Mesenteric fat pad (tissue), 1 donor: ENCODE results near the gene TOLLIP. TPM values are rescaled to one million over a fixed set of nuclear protein-coding genes. Genes with fewer than 3 reads are reported as not detected.

Experiments used
- DNase-seq: peaks from one replicate; pipeline ENCODE4 v3.0.0-alpha.2; 2020; ENCODE audit warnings: low spot score
- total RNA-seq: library from RNA; stranded (reverse); fragmentation: NEBNext Ultra II Directional; extraction: Animal tissue kit (Norgen Biotek cat#: 25700); gene quantifications from one replicate; pipeline ENCODE4 v1.2.1, GENCODE V29; 2021
- donor health status: DM: yes; HTN: yes; CAD: no.

Gene TOLLIP
- total RNA-seq, 1 donor from 2014 or later: 63.6 TPM

DNA sequence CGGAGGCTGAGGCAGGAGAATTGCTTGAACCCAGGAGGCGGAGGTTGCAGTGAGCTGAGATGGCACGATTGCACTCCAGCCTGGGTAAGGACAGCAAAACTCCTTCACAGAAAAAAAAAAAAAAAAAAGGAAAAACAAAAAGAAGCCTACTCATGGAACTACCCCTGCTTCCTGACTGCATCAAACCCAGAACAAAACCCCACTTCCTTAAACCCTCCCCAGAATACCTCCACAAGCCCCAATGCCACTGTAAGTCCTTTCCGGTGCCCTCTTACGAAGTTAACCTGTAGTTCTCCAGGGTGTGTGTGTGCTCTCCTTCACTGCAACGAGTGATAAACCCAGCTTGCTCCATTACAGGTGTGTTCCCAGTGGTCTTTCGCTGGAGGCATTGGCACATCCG lies 8.6 kb upstream of the TOLLIP start:
- no peak for DNase-seq

DNA sequence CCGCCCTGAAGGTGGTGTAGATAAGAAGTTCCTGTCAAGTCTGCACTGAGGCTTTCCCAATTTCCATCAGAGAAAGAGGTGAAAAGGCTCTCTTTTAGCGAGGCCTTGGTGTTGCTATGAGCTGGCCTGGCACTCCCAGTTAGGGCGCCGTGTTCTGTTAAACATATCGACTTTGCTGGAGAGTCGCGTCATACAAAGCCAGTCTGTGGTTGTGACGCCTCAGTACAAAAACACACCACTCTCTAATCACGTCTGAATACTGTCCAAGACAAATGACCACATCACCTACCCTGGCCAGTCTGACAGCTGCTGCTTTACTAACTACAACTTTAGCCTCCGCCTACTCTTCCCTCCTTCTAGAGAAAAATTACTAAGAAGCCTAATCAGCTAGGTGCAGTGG lies 8.0 kb upstream of the TOLLIP start:
- no peak for DNase-seq

DNA sequence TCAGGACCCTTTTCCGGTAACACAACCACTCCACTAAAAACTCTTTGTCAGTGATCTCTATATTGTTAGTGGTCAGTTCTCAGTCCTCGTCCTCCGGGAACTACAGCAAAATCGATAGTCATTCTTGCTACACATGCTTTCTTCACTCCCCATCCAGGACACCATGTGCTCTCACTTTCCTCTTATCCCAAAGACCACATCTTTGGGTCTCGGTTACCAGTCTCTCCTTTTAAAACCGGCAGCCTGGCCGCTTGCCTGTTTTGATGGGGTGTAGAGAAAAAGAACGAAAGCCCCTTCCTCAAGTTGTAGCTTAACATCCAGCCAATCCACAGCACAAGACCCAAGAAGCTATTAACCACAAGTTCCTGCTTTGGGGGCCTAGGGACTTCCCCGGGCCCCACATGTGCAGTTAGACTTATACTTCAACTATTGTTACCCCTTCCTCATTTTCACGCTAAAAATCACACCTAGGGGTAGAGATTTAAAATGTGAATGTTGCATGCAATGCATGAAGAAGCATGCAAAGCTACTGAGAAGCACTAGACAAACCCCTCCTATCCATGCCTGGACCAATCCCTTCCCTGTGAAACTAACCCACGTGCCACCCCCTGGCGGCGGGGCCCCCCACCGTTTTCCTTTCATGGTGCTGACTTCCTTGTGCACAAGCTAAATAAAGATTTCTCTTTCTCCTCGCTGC lies 1.5 kb upstream of the TOLLIP start:
- no peak for DNase-seq

DNA sequence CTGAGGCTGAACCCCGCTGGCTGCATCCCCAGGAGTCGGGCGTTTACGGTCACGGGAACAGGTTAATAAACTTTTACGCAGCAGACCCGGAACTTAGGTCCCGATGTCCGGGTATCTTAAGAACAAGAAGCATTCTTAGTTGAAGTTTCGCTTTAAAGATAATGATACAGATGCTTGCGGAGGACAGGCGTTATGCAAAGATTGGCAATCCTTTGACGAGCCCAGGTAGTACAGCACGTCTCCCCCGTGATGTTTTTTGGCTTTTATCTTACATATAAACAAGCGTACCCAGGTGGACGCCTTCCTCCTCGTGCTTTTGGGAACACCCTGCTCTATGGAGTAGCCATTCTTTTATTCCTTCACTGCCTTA lies 871 bp upstream of the TOLLIP start:
- DNase-seq: no peak

DNA sequence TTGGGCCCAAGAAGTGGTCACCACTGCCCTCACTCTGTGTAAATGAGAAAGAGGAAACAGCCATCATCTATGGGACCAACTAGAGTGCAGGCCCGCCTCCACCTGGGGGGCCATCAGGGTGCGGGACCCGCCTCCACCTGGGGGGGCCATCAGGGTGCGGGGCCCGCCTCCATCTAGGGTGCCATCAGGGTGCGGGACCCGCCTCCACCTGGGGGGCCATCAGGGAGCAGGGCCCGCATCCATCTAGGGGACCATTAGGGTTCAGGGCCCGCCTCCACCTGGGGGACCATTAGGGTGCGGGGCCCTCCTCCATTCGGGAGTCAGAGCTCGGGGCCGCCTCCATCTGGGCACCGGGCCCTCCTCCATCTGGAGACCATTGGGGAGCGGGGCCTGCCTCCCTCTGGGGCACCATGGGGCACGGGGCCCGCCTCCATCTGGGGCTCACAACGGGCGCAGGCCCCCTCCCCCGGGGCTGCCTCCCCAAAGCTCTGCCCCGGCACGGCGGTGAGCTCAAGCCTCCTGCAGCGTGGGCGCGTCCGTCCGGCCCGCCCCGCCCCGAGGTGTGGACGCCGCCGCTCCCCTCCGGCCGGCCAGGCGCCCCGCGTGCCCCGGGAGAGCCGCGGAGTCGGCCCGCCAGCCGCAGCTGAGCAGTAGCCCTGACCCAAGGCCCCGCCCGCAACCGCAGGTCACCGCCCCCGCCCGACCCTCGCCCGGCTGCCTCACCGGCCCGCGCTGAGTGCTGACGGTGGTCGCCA lies 512 bp downstream of the TOLLIP start:
- DNase-seq: no peak

DNA sequence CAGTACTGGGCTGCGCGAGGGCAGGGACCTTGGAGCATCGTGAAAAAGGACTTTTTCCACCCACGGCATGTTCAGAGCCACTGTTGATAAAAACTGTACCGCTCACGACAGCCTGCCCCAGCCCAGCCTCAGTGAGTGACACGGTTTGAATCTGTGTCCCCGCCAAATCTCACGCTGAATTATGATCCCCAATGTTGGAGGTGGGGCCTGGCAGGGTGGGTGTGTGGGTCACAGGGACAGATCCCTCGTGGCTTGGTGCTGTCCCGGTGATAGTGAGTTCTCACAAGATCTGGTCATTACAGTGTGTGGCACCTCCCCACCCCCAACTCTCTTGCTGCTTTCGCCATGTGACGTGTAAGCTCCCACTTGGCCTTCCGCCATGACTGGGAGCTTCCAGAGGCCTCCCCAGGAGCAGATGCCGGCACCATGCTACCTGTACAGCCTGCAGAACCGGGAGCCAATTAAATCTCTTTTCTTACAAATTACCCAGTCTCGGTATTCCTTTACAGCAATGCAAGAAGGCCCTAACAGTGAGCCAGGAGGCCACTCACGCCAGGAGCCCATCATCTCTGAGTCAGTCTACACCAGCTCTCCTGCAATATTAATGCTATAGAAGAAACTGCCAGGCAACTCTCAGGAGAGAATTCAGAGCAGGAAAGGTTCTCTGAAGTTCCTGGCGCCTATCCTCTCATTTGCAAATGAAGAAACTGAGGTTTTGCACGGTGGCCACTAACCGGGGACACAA lies 1.3 kb downstream of the TOLLIP start:
- no peak for DNase-seq

DNA sequence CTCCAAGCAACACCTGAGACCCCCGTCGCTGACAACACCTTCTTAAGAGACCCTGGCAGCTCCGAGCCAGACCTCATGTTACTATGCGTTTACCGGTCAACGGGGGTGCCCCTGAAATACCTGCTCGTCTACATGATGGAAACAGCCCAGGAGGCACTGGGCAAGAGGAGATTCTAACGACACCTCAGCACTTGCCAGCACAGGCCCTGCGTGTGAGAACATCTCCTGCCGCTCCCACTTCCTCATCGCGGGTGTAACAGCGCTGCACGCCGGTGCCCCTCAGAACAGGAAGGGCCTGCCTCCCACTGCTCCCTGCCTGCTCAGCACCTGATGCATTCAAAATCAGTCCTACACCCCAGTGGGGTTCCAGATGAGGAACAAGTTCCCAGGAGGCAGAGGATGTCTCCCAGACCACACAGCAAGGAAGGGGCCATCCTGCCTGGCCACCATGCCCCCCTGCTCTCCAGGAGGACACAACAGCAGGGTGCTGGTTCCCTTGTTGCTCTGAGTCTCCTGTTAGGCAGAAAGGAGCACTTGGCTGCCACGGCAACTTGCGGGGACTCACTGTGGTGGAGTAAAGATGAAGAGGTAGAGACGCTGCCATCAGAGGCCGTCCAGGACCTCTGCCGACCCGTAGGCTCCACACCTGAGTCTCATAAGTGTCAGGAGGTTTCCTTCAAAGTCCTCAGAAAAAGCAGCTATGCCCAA lies 2.1 kb downstream of the TOLLIP start:
- DNase-seq: no peak

DNA sequence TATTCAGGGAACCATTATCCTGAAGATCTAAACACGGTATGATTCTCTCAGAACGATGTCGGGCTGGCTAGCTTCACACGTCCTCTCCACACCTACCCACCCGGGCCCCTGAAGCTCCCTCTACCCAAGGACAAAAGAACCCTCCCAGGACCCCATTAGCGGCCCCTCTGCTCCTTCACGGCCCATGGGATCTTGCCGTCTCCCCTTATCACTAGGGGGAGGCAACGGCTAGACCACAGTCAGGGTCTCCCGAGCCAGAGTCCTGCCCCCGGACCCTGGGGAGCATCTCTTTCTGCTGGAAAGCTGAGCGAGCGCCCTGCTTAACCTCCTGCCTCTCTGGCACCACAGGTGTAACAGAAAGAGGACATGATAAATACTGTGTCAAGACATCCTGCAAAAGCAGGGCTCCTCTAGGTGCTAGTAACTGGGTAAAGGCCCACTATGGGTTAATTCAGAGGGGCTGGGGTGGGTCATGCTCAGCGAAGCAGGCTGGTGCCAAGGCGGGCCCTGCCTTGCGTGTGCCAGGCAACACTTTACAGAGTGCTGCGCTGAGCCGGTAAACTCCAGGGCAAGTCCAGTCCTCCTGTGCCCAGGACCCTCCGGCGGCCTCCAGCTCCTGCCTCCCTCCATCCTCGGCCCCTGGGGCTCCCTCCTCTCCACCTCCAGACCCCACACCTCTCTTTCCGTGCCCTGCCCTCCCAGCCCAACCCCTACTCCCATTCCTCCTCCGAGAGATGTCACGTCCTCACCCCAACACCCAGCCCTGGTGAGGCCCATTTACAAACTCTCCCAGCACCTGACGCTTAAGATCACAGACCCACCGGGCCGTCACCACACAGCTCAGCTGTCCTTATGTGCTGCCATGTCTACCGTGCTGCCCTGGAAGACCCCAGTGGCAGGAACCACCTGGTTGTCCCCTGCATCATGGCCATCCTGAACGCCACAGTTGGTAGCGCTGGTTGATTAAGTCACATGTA lies 3.0 kb downstream of the TOLLIP start:
- DNase-seq: peak; percentile 64

DNA sequence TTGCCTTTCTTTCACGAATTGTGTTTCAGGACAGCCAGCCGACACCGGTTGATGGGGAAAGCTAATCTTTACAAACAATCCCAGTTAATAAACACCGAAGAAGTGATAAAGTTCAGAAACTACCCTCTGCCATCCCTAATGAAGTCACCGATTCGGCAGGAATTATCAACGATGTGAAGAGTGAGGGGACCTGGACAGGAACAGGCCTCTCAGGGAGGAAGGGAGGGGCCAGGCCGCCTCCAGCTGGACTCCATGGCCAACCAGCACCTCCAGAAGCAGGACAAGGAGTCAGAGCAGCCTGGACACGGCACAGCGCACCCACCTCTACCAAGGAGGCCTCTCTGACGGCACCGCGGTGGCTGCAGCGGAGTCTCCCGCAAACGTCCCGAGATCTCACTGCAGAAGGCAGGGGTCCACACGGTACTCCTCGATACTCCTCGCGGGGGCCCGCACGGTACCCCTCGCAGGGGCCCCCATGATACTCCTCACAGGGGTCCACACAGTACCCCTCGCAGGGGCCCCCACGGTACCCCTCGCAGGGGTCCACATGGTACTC lies 3.9 kb downstream of the TOLLIP start:
- DNase-seq: peak; percentile 82

DNA sequence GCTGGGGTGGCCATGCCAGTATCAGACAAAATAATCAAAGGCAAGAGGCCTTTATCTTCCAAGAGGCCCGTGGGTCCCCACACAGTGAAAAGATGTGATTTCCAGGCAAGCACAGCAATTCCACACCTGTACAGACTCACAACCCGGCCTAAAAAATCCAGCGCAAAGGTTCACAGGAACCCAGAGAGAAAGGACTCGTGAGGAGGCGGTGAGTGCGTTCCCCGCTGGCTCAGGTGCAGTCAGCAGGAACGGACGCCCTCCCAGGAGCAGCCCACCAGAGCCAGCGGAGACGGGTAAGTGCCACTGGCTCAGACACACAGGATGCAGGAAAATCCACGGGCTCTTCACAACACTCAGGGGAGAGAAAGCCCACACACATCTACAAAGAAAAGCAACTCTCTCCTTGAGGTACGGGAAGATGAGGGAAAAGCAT lies 4.4 kb downstream of the TOLLIP start:
- peak; percentile 72 for DNase-seq

DNA sequence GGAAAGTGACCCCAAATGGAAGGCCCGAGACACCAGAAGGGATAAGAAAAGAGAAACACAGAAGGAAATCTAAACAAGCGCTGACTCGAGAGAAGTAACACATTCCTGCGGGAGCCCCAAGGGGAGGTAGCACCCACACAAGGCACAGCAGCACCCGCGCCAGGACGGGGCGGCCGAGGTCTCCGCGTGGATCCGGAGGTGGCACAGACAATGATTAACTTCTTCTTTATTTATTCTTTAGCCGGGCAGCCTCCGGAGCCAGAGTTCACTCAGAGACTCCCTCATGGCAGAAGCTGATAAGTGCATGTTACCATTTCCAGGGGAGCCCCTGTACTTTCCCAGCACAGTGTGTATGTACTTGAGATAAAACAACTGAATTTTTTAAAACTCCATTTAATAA lies 5.1 kb downstream of the TOLLIP start:
- peak; percentile 88 for DNase-seq

DNA sequence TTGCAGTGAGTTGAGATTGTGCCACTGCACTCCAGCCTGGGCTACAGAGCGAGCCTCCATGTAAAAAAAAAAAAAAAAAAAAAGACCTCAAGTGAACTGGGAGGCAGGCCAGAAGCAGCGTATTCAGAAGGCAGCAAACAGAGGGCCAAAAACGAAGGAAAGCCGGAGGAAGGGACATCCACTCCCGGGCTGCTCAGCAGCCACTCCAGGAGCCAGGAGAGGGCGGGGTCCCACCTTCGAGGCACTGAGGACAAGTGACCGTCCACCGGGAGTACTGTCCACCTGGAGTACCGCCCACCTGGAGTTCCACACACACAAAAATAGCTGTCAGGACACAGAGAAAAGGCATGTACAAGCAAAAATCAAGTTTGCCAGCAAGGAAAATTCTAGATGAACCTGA lies 5.5 kb downstream of the TOLLIP start:
- DNase-seq: no peak

DNA sequence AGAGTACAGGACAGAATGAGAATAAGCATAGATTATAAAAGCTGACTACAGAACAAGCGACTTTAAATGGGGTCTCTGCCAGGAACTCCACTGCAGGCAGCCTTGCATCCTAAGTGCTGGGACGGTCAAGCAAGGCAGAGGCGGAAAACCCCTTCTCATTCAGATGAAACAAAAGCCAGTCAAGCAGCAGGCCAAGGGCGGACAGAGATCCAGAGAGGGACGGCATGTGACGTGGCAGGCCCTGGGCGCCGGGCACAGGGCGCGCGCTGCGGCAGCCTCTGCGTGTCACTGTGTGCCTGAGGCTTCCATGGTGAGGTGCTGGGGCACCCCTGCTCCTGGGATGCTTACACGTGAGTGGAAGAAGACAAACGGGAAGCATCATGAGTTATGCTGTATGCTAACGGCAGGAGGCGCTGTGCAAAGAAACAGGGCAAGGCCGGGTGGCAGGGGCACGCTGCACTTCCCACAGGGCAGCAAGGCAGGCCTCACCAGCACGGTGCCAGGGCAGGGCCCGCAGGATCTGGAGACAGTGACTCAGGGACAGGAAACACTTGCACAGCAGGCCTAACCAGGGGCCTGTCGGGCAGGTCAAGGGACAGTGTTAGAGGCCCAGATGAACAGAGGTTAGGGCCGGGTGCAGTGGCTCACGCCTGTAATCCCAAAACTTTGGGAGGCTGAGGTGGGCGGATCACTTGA lies 6.2 kb downstream of the TOLLIP start:
- peak; percentile 69 for DNase-seq

DNA sequence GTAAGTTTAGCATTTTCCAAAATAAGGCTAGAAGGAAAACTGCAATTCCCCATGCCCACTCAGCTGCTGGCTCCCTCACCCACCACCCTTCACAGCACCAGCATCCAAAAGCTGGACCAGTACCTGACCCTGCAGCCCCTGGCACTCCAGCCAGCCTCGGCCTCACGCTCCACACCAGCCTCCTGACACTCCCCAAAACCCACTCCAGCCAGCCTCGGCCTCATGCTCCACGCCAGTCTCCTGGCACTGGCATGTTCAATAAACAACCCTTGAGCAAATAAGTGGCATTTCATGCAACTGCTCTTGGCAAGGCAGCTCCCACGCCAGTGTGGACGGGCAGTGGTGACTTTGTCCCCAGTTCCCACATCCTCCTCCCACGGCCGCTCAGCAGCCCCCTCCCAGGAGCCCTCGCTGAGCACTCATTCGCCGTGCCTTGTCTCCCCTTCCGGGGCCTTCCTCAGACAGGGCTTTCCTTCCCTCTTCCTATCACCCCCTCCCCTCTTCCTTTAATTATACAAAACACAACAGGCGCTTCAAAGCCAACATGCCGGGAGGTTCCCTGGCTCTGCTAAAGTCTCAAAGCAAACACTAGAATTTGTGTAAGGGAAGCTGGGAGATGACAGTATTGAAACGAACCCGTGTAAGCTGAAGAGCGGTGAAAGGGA lies 6.8 kb downstream of the TOLLIP start:
- peak; percentile 69 for DNase-seq

DNA sequence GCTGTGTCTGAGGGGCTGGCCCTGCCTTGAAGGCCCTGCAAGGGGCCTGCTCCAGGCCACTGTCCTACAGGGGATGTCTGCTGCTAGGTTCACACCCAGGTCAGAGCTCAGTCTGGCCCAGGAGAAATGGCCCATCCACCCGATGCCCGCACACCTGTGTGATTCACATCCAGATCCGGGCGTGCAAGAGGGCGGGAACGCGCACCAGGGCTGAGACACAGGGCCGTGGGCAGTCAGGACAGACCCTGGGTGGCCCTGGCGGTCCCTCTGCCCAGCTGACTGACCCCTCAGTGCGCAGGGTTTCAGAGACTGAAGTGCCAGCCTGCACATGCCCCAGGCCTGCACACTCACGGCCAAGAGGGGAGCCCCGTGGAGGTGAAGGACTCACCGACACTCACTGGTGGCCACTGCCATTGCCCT lies 7.4 kb downstream of the TOLLIP start:
- peak; percentile 87 for DNase-seq

DNA sequence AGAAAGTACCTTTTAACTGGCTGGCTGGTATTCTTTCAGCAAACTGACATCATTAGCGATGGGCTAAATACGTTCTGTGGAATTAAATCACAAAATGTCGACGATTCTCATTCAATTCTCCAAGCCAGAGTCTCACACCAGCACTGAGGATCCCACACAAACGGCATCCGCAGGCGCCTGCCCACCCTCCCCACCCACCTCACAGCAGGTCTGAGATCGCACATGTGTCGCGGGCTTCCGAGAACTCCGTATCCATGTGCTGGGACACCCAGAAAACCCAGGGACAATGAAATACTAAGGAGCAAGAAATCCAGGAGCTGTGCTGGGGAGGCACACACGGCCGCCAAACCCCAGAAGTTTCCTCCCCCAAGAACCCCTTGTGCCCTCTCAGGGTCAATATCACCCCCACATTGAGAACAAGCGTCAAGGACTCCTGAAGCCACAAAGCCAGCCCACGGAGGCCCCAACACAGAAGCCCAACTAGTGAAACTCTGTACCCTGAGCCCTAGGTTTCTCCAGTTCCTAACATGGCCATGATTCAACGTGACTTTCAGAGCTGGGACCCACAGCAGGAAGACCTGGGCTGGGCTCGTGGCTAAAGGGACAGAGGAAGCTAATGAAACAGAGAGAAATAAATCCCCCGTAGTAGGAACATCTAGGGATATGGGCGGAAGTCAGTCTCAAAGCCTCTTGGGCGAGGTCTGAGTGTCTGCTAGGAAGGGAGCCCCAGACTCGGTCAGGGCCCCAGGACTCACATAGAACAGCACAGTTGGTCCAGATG lies 8.0 kb downstream of the TOLLIP start:
- peak; percentile 60 for DNase-seq

DNA sequence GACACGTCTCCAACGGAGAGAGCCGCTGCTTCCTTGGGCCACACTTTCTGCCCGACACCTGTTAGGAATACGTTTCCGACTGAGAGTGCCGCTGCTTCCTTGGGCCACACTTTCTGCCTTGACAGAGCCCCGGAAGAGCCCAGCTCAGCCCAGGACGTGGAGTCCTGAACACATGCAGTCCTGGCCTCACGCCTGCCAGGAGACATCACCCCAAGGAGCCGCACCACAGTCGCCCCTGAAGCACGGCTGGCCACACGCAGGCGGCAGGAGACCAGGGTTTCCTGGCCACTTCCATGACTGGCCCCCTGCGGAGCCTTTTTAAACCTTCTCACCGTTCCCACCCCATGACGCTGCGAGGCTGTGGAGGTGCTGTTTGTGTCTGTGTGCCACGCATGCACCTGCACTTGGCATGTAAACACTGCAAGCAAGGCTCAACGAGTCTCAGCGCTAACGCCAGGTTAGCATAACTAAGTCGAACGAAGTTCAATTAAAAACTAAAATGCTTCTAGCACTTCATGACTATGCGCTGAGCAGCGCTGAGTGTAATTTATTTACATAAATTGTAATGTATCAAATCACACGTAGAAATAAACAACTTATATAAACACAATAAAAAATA lies 8.8 kb downstream of the TOLLIP start:
- DNase-seq: peak; percentile 88

DNA sequence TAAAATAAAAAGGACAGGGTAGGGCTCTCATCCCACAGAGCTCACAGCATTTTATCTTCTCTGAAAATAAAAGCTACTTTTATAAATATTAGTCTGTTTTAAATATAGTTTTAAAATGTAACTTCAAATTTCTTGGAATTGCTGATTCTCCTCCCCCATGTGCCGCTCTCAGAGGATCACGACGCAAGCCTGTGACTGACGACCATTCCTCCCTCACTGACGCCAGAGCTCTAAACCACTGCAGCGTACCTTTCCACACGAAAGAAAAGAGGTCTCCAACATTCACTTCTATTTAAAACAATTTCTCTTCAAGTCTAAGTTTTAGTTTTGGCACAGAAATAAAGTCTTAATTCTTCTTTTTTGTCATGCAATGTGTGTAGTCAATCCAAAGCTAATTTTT lies 9.3 kb downstream of the TOLLIP start:
- no peak for DNase-seq
